NT2/D1 (cell line): ENCODE results near the gene PRSS27.

Source experiments
- SUZ12 ChIP-seq: IDR thresholded peaks from 2 replicates; pipeline ENCODE4 v1.6.1; 2011; ENCODE audit not compliant: insufficient read length, insufficient read depth; ENCODE audit errors: extremely low read depth
- YY1 ChIP-seq: IDR thresholded peaks from 2 replicates; pipeline ENCODE4 v1.6.1; 2011; ENCODE audit not compliant: insufficient read length, insufficient read depth
- ZNF274 ChIP-seq: IDR thresholded peaks from 2 replicates; pipeline ENCODE4 v1.6.1; 2011; ENCODE audit warnings: mild to moderate bottlenecking, low read depth, low read length

GRCh38 chr16:2716948-2717347 lies 3.1 kb downstream of the PRSS27 start:
- TF ChIP-seq YY1 (no peak), ZNF274 (no peak), SUZ12 (no peak)
